ENCODE results near the gene OXCT1.

GRCh38 chr5:41682641-41683040, 187.6 kb downstream of the OXCT1 start:
- TF ChIP-seq CTCF (IDR thresholded peaks at IDR 0.05; ENCODE audit: control extremely low read depth in 1 of 3, insufficient read depth in 1 of 3, low read depth in 1 of 3, low read length in 3 of 3) (no peak), MAX (IDR thresholded peaks at IDR 0.05) (no peak), EZH2 (IDR thresholded peaks at IDR 0.05; ENCODE audit: low read depth, low read length, severe bottlenecking) (no peak), TEAD4 (IDR thresholded peaks at IDR 0.05; ENCODE audit: low read depth, low read length) (no peak), TCF12 (IDR thresholded peaks at IDR 0.05; ENCODE audit: low read depth, low read length) (no peak)

All from H1 (cell line).